CD4-positive, alpha-beta T cell treated with Interleukin-6 for 4 hours (primary cell): Measurements from ENCODE around the gene CEP97.

ENCODE experiments used
- DNase-seq: peaks from one replicate; pipeline ENCODE4 v3.0.0-alpha.2; 2020; ENCODE audit warnings: mixed read lengths

The CEP97 gene

DNA sequence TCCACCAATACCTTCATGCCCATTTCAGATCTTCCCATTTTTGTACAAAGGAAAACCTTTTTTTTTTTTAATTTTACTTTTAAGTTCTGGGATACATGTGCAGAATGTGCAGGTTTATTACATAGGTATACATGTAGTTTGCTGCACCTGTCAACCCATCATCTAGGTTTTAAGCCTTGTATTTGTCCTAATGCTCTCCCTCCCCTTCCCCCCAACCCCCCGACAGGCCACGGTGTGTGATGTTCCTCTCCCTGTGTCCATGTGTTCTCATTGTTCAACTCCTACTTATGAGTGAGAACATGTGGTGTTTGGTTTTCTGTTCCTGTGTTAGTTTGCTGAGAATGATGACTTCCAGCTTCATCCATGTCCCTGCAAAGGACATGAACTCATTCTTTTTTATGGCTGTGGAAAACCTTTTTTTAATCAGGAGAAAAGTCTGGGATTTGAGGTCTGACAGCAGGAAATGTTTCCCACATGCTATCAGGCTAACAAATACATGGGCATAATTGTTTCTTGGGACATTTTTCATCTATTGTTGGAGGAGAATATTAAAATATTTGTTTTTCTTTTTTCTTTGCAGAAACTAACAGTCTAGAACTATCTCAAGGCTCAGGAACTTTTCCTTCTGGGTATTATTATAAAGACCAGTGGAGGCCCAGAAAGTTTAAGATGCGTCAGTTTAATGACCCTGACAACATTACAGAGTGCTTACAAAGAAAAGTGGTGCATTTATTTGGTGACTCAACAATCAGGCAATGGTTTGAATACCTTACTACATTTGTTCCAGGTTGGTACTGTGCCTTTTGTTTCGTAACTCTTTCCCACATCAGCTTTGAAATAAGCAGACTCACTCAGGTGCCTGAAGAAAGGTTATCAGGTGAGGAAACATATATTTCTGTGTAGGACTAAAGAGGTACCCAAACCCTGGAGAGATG is 92.1 kb downstream of the CEP97 start:
- DNase-seq: no peak

DNA sequence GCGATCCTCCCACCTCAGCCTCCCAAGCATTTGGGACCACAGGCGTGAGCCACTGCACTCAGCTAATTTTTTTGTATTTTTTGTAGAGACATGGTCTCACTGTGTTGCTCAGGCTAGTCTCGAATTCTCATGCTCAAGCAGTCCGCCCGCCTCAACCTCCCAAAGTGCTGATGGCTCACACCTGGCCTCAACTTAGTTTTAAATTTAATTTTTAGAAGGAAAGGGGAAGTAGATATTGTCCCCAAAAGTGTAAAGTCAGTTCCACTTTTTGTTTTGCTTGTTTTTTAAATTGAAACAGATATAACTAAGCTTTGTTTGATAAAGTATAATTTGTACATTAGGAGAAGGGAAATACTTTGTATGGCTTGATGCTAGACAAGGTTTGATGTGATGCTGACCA is 93.6 kb downstream of the CEP97 start:
- no peak for DNase-seq

DNA sequence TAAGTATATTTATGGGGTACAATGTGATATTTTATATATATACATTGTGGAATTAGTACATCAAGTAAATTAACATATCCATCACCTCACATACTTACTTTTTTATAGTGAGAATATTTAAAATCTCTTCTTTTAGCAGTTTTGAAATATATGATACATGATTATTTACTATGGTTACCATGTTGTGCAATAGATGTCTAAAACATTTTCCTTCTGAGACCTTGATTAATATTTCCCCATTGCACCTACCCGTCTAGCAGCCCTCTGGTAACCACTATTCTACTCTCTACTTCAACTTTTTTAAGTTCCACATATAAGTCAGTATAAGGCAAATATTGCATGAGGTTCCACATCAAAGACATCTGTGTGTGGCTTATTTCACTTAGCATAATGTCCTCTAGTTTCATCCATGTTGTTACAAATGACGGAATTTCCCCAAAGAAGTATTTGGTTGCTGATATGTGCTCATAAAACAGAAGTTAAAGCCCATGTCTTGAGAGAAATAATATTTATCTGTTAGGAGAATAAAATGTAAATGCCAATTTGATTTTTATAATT is 95.3 kb downstream of the CEP97 start:
- DNase-seq: no peak
